ENCODE data around the gene ADSS1.

The ADSS1 gene

DNA sequence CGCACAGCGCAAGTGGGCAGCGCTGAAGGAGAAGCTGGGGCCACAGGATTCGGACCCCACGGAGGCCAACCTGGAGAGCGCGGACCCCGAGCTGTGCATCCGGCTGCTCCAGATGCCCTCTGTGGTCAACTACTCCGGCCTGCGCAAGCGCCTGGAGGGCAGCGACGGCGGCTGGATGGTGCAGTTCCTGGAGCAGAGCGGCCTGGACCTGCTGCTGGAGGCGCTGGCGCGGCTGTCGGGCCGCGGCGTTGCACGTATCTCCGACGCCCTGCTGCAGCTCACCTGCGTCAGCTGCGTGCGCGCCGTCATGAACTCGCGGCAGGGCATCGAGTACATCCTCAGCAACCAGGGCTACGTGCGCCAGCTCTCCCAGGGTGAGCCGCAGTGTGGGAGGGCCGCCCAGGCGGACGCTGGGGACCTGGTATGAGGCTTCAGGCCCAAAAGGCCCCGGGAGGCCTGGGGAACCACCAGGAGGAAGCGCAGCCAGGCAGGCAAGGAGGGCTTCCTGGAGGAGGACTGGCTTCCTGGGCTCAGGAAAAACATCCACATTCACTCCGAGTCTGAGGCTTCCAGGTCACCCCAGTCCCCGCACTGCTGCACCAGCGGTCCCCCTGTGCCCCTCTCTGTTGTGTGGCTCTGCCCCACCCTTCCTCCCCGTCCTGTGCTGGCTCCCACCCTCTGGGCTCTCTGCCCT is 22.5 kb upstream of the ADSS1 start:
- no peak overlapping the region for H3K4me3 ChIP-seq
- H3K4me2 ChIP-seq, result peak overlapping the region in 8 of 11 experiments; percentile 14 to 52 (median 27); a peak in 12 of 22 replicates
- H3K4me1 ChIP-seq, result peaks cover 34 to 69% (median 64%) of the 10 kb centered on the region in 10 experiments
- H3K27ac ChIP-seq, result peak overlapping the region in 3 of 11 experiments; percentile 13 to 47 (median 14); a peak in 1 of 22 replicates
- no peaks in the 10 kb centered on the region for H3K27me3 ChIP-seq
- peak overlapping the region in 2 of 11 experiments; percentile 7 to 15; a peak in 2 of 22 replicates for H3K9ac ChIP-seq
- TF ChIP-seq Cebpa-rat (IDR thresholded peaks at IDR 0.05), result no peak
- H3K36me3 ChIP-seq, result peaks cover 63 to 100% (median 87%) of the 10 kb centered on the region in 11 experiments
- no peaks in the 10 kb centered on the region for H3K9me3 ChIP-seq (replicated peaks in 1 of 11)
- peaks cover 52 to 100% (median 86%) of the 10 kb centered on the region in 11 experiments for H4K20me1 ChIP-seq

DNA sequence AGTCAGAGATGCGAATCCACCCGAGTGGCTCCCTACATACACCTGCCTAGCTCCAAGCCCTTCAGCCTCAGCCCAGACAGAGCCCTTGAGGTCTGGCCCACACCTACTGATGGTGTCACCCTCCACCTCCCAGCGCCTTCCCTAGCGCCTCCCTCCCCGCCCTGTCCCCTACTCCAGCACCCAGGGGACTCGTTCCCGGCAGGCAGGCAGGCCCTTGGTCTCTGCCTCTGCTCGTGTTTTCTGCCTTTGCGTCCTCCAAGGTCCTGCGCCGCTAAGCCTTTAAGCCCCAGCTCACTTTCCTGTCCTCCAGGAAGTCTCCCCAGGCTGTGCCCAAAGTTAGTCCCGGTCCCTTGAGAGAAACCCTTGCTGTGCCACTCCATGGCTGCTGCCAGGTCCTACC is 21.9 kb upstream of the ADSS1 start:
- no peak overlapping the region for H3K4me3 ChIP-seq
- TF ChIP-seq Cebpa-rat (IDR thresholded peaks at IDR 0.05), result no peak
- H3K36me3 ChIP-seq, result peaks cover 60 to 100% (median 81%) of the 10 kb centered on the region in 11 experiments
- no peaks in the 10 kb centered on the region for H3K27me3 ChIP-seq
- peaks cover 50 to 100% (median 85%) of the 10 kb centered on the region in 11 experiments for H4K20me1 ChIP-seq
- peaks cover 28 to 69% (median 64%) of the 10 kb centered on the region in 10 experiments for H3K4me1 ChIP-seq
- peak overlapping the region in 1 of 11 experiments; percentile 7; a peak in 1 of 22 replicates for H3K9ac ChIP-seq
- no peaks in the 10 kb centered on the region for H3K9me3 ChIP-seq (replicated peaks in 1 of 11)
- H3K4me2 ChIP-seq, result peak overlapping the region in 2 of 11 experiments; percentile 48 to 52; a peak in 2 of 22 replicates
- H3K27ac ChIP-seq, result peak overlapping the region in 1 of 11 experiments; percentile 14; a peak in 1 of 22 replicates

DNA sequence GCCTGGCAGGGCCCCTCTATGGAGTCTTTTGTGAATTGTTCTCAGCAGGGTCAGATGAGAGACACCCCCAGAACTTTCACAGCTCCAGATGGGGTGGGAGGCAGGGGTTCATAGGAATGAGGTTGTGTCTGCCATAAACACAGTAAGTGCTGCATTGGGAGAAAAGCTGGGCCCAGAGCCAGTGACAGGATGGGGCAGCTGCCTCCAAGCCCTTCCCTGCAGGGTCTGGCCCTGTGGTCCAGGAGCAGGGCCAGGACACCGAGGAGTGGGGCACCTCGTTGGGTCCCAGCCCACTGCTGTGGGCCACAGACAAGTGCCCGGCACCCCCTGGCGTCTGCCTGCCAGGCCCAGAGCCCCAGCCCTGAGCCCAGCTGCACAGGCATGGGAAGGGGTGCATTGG is 21.4 kb upstream of the ADSS1 start:
- Histone ChIP-seq H3K4me1 (peaks cover 22 to 66% (median 60%) of the 10 kb centered on the region in 10 experiments), H3K9ac (no peak overlapping the region), H3K27me3 (no peaks in the 10 kb centered on the region), H4K20me1 (peaks cover 45 to 97% (median 81%) of the 10 kb centered on the region in 11 experiments), H3K36me3 (peaks cover 55 to 95% (median 76%) of the 10 kb centered on the region in 11 experiments), H3K4me3 (no peak overlapping the region), H3K27ac (no peak overlapping the region), H3K4me2 (no peak overlapping the region), H3K9me3 (replicated peaks in 1 of 11) (no peaks in the 10 kb centered on the region)
- TF ChIP-seq Cebpa-rat (IDR thresholded peaks at IDR 0.05), result no peak

DNA sequence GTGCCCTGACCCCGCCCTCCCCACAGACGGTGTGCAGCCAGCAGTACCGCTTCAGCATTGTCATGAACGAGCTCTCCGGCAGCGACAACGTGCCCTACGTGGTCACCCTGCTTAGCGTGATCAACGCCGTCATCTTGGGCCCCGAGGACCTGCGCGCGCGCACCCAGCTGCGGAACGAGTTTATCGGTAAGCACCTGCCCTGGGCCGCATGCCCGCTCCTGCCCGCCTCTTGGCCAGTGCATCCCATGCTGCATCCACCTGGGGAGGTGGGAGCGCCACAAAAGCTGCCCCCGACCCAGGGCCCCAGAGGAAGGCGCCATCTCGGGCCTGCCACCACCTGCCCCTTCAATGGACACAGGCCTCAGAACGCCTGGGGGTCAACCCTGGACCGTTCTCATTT is 20.8 kb upstream of the ADSS1 start:
- H3K36me3 ChIP-seq, result peaks cover 51 to 89% (median 71%) of the 10 kb centered on the region in 11 experiments
- H3K9me3 ChIP-seq (replicated peaks in 1 of 11), result no peaks in the 10 kb centered on the region
- H4K20me1 ChIP-seq, result peaks cover 45 to 97% (median 80%) of the 10 kb centered on the region in 11 experiments
- H3K9ac ChIP-seq, result no peak overlapping the region
- no peak overlapping the region for H3K27ac ChIP-seq
- no peak for TF ChIP-seq Cebpa-rat (IDR thresholded peaks at IDR 0.05)
- no peak overlapping the region for H3K4me3 ChIP-seq
- H3K27me3 ChIP-seq, result no peaks in the 10 kb centered on the region
- peaks cover 16 to 66% (median 59%) of the 10 kb centered on the region in 10 experiments for H3K4me1 ChIP-seq
- no peak overlapping the region for H3K4me2 ChIP-seq

DNA sequence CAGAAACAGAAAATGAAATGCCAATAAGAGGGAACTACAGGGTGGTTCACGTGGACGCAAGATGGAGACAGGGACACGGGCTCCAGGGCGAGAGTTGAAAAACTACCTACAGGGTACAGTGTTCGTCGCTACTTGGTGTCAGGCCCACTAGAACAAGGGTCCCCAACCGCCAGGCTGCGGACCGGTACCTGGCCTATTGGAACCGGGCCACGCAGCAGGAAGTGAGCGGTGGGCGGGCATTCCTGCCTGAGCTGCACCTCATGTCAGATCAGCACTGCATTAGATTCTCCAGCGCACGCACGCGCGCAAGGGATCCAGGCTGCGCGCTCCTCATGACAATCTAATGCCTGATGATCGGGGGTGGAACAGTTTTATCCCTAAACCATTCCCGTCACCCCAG is 19.8 kb upstream of the ADSS1 start:
- TF ChIP-seq Cebpa-rat (IDR thresholded peaks at IDR 0.05), result no peak
- no peak overlapping the region for H3K27ac ChIP-seq
- peaks cover 6 to 65% (median 55%) of the 10 kb centered on the region in 10 experiments; a peak in 19 of 20 replicates for H3K4me1 ChIP-seq
- peaks cover 56 to 85% (median 70%) of the 10 kb centered on the region in 11 experiments for H3K36me3 ChIP-seq
- H3K4me2 ChIP-seq, result no peak overlapping the region
- H4K20me1 ChIP-seq, result peaks cover 37 to 97% (median 70%) of the 10 kb centered on the region in 11 experiments
- no peaks in the 10 kb centered on the region for H3K27me3 ChIP-seq
- no peak overlapping the region for H3K4me3 ChIP-seq
- H3K9me3 ChIP-seq (replicated peaks in 1 of 11), result no peaks in the 10 kb centered on the region
- no peak overlapping the region for H3K9ac ChIP-seq

DNA sequence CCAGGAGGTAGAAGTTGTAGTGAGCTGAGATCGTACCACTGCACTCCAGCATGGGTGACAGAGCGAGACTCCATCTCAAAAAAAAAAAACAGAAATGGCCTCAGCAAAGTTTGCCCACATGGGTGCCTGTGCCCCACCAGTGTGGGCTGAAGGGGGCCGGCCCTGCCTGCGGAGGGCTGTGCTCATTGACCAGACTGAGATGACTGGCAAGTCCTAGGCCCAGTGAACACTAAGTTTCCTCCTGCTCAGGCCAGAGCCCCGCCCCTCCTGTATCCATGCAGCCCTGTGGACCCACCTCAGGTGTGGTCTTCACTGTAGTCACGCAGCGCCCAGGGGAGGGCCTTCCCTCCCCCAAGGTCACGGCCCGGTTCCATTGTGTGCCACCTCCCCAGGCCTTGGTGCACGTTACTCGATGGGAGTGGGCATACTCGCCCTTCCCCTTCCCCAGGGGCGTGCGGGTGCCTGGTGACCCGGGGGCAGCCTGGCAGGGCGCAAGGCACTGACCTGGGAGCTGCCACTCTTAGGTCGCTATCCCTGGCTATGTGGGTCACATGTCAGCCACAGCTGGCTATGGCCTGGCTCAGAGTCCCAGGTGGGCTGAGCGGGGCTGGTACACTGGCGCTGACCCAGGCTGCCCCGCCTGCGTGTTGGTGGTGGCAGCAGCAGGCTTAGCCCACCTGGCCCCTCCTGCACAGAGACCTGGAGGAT is 18.5 kb upstream of the ADSS1 start:
- Histone ChIP-seq H4K20me1 (peaks cover 24 to 94% (median 57%) of the 10 kb centered on the region in 11 experiments), H3K36me3 (peaks cover 68 to 85% (median 75%) of the 10 kb centered on the region in 11 experiments), H3K27ac (peak overlapping the region in 1 of 11 experiments; percentile 15; a peak in 1 of 22 replicates), H3K4me3 (no peak overlapping the region), H3K4me2 (no peak overlapping the region), H3K27me3 (no peaks in the 10 kb centered on the region), H3K9me3 (replicated peaks in 1 of 11) (no peaks in the 10 kb centered on the region), H3K4me1 (peaks cover 0 to 60% (median 48%) of the 10 kb centered on the region in 10 experiments; a peak in 18 of 20 replicates), H3K9ac (peak overlapping the region in 1 of 11 experiments; percentile 15; a peak in 3 of 22 replicates)
- no peak for TF ChIP-seq Cebpa-rat (IDR thresholded peaks at IDR 0.05)

DNA sequence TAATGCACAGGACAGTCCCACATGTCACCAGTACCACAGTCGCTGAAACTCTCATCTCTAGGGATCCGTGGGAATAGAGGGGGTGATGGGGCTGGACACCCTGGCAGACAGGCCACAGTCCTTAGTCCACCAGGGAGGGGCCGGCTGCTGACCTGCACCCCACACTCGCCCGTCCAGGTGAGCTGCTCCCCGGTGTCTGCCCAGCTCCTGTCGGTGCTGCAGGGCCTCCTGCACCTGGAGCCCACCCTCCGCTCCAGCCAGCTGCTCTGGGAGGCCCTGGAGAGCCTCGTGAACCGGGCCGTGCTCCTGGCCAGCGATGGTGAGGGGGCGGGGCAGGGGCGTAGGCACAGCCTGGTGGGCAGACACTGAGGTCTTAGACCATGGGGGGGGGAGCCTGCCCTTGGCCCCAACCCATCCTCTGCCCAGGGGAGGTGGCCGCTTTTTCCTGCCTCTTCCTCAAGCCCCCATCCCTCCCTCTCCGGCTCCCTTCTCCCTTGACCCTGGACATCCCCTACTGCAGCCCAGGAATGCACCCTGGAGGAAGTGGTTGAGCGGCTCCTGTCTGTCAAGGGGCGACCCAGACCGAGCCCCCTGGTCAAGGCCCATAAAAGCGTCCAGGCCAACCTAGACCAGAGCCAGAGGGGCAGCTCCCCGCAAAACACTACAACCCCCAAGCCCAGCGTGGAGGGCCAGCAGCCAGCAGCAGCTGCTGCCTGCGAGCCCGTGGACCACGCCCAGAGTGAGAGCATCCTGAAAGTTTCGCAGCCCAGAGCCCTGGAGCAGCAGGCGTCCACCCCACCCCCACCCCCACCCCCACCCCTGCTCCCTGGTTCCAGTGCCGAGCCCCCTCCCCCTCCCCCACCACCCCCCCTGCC is 17.1 kb upstream of the ADSS1 start:
- Histone ChIP-seq H3K27ac (0 out of 22 replicates have a peak overlapping the region, but pooled peaks of 1 of the 11 experiments have one; percentile 15), H3K9me3 (replicated peaks in 1 of 11) (no peaks in the 10 kb centered on the region), H3K27me3 (no peaks in the 10 kb centered on the region), H3K4me2 (peak overlapping the region in 8 of 11 experiments; percentile 10 to 42 (median 29); a peak in 12 of 22 replicates), H3K9ac (peak overlapping the region in 4 of 11 experiments; percentile 10 to 50 (median 20); a peak in 4 of 22 replicates), H3K4me3 (no peak overlapping the region), H3K4me1 (peaks cover 1 to 60% (median 48%) of the 10 kb centered on the region in 10 experiments; a peak in 19 of 20 replicates), H4K20me1 (peaks cover 10 to 92% (median 43%) of the 10 kb centered on the region in 11 experiments; a peak in 18 of 22 replicates), H3K36me3 (peaks cover 70 to 85% (median 76%) of the 10 kb centered on the region in 11 experiments)
- TF ChIP-seq Cebpa-rat (IDR thresholded peaks at IDR 0.05), result no peak
